ENCODE data around the gene IFI44L.

The IFI44L gene

GRCh38 chr1:78649628-78650027 is 29.4 kb downstream of the IFI44L start, which contains the start of gene IFI44:
Gene IFI44 (plus strand): TSS chr1:78649831. CDS start chr1:78650196, 365 bp downstream.
- H3K4me3 ChIP-seq (ENCODE audit: insufficient read depth, low read length, poor library complexity, severe bottlenecking), result no peak within 1 kb of the TSS
- no peak within 1 kb of the TSS for H3K4me2 ChIP-seq (ENCODE audit: low read depth, low read length, poor library complexity, severe bottlenecking)
- no peak for TF ChIP-seq EZH2phosphoT487 (conservative IDR thresholded peaks at IDR 0.05; ENCODE audit: low read length)
- TF ChIP-seq CTCF (IDR thresholded peaks at IDR 0.05; ENCODE audit: insufficient read depth, low read length, poor library complexity, severe bottlenecking), result no peak
- H3K27me3 ChIP-seq (ENCODE audit: low read length), result no peaks in the 10 kb centered on the region
- no peaks in the 10 kb centered on the region for H3K36me3 ChIP-seq (ENCODE audit: low read length)
- H3K9me2 ChIP-seq (replicated peaks; ENCODE audit: insufficient read depth, low read length), result no peaks in the 10 kb centered on the region
- no peak within 1 kb of the TSS for H3K27ac ChIP-seq (ENCODE audit: low read depth, low read length)
- H2AFZ ChIP-seq (ENCODE audit: low read depth, low read length, severe bottlenecking), result no peak within 1 kb of the TSS
- H3K9ac ChIP-seq (ENCODE audit: low read length), result no peak within 1 kb of the TSS
- H3F3A ChIP-seq (ENCODE audit: insufficient read depth), result no peaks in the 10 kb centered on the region
- H4K20me1 ChIP-seq (ENCODE audit: low read depth, low read length), result no peaks in the 10 kb centered on the region
- H3K9me3 ChIP-seq (ENCODE audit: insufficient read depth, low read length), result no peaks in the 10 kb centered on the region
- H3K79me2 ChIP-seq (ENCODE audit: insufficient read depth, low read length), result no peaks in the 10 kb centered on the region

GRCh38 chr1:78650114-78650660 is 29.9 kb downstream of the IFI44L start:
- no peaks in the 10 kb centered on the region for H3K79me2 ChIP-seq (ENCODE audit: insufficient read depth, low read length)
- no peak overlapping the region for H3K4me2 ChIP-seq (ENCODE audit: low read depth, low read length, poor library complexity, severe bottlenecking)
- H3K36me3 ChIP-seq (ENCODE audit: low read length), result no peaks in the 10 kb centered on the region
- no peak overlapping the region for H3K27ac ChIP-seq (ENCODE audit: low read depth, low read length)
- no peak overlapping the region for H3K9ac ChIP-seq (ENCODE audit: low read length)
- H3K27me3 ChIP-seq (ENCODE audit: low read length), result no peaks in the 10 kb centered on the region
- H4K20me1 ChIP-seq (ENCODE audit: low read depth, low read length), result no peaks in the 10 kb centered on the region
- TF ChIP-seq EZH2phosphoT487 (conservative IDR thresholded peaks at IDR 0.05; ENCODE audit: low read length), result no peak
- no peak for TF ChIP-seq CTCF (IDR thresholded peaks at IDR 0.05; ENCODE audit: insufficient read depth, low read length, poor library complexity, severe bottlenecking)
- H3K9me3 ChIP-seq (ENCODE audit: insufficient read depth, low read length), result no peaks in the 10 kb centered on the region
- no peak overlapping the region for H3K4me3 ChIP-seq (ENCODE audit: insufficient read depth, low read length, poor library complexity, severe bottlenecking)
- H3K9me2 ChIP-seq (replicated peaks; ENCODE audit: insufficient read depth, low read length), result no peaks in the 10 kb centered on the region
- no peak overlapping the region for H2AFZ ChIP-seq (ENCODE audit: low read depth, low read length, severe bottlenecking)
- H3F3A ChIP-seq (ENCODE audit: insufficient read depth), result no peaks in the 10 kb centered on the region

GRCh38 chr1:78651241-78651640 is 31.0 kb downstream of the IFI44L start:
- Histone ChIP-seq H3K9ac (ENCODE audit: low read length) (no peak overlapping the region), H3K27ac (ENCODE audit: low read depth, low read length) (no peak overlapping the region), H3K9me3 (ENCODE audit: insufficient read depth, low read length) (no peaks in the 10 kb centered on the region), H3K36me3 (ENCODE audit: low read length) (no peaks in the 10 kb centered on the region), H4K20me1 (ENCODE audit: low read depth, low read length) (no peaks in the 10 kb centered on the region), H2AFZ (ENCODE audit: low read depth, low read length, severe bottlenecking) (no peak overlapping the region), H3K4me3 (ENCODE audit: insufficient read depth, low read length, poor library complexity, severe bottlenecking) (no peak overlapping the region), H3K4me2 (ENCODE audit: low read depth, low read length, poor library complexity, severe bottlenecking) (no peak overlapping the region), H3F3A (ENCODE audit: insufficient read depth) (no peaks in the 10 kb centered on the region), H3K79me2 (ENCODE audit: insufficient read depth, low read length) (no peaks in the 10 kb centered on the region), H3K27me3 (ENCODE audit: low read length) (no peaks in the 10 kb centered on the region), H3K9me2 (replicated peaks; ENCODE audit: insufficient read depth, low read length) (no peaks in the 10 kb centered on the region)
- TF ChIP-seq CTCF (IDR thresholded peaks at IDR 0.05; ENCODE audit: insufficient read depth, low read length, poor library complexity, severe bottlenecking) (no peak), EZH2phosphoT487 (conservative IDR thresholded peaks at IDR 0.05; ENCODE audit: low read length) (no peak)

Measured in SU-DHL-6 (cell line).